HCT116 (cell line): ENCODE results near the gene PYGB. TPM values are rescaled to one million over a fixed set of nuclear protein-coding genes. Genes with fewer than 3 reads are reported as not detected.

Source experiments
- ATAC-seq: fragments of 200-7000 bp; cut with Tn5 transposase; 2 replicates; pipeline ENCODE4 v1.9.1; 2020; ENCODE audit warnings: mild to moderate bottlenecking, moderate library complexity
- BruUV-seq: library from RNA; stranded (reverse); fragments of 400-500 nt; replicated peaks from 2 replicates; lab custom pipeline; 2021; lab: Mats Ljungman, UMichigan
- CTCF ChIA-PET: fragments of 300-600 bp; sonication (Branson Sonifier 250); formaldehyde crosslinking; loops from one replicate; lab custom pipeline; 2021; ENCODE audit warnings: antibody characterized with exemption; lab: Charles Lee
- POLR2A ChIA-PET: fragments of 300-600, 350-600 bp; sonication (Branson Sonifier 250); formaldehyde crosslinking; loops from one replicate; lab custom pipeline; 2021; ENCODE audit warnings: antibody characterized with exemption; lab: Charles Lee
- RAD21 ChIA-PET, 2 experiments: fragments of 300-600 bp; sonication (Branson Sonifier 250); formaldehyde crosslinking; loops; one replicate each; lab custom pipeline; 2023; ENCODE audit warnings: low total read pairs in 2 of 2; ENCODE audit not compliant: uncharacterized antibody in 2 of 2, unreplicated experiment in 2 of 2, low non-redundant PET in 1 of 2; lab: Charles Lee
- DNase-seq: peaks from one replicate; pipeline ENCODE4 v3.0.0-alpha.2; 2010; ENCODE audit warnings: low read depth, low spot score
- H2AFZ ChIP-seq: fragments of 200-600 bp; shearing (Covaris generic), sonication (generic); 2 replicates; pipeline ENCODE4 v1.6.1; 2017; ENCODE audit warnings: low read depth, mixed run types, mixed read lengths, antibody characterized with exemption, low read length; ENCODE audit not compliant: poor library complexity, severe bottlenecking
- H3K27ac ChIP-seq: 2 replicates; pipeline ENCODE4 v1.5.1; 2012; ENCODE audit warnings: low read depth, low read length
- H3K27me3 ChIP-seq: fragments of 200-600 bp; sonication (generic); 2 replicates; pipeline ENCODE4 v1.6.1; 2016; ENCODE audit warnings: mixed run types, low read length, mixed read lengths; ENCODE audit not compliant: insufficient read depth
- H3K36me3 ChIP-seq, 2 experiments: fragments of 200-500 bp in 1 of 2; fragments of 200-600 bp in 1 of 2; sonication (Bioruptor generic) in 1 of 2; sonication (generic) in 1 of 2; 2 replicates each; pipeline versions ENCODE4 v1.5.1 to v1.6.1; 2014 to 2016; ENCODE audit warnings: low read length in 2 of 2, inconsistent platforms in 1 of 2, mixed read lengths in 1 of 2, mixed run types in 1 of 2; ENCODE audit not compliant: insufficient read depth in 2 of 2, control insufficient read depth in 1 of 2
- H3K4me1 ChIP-seq, 2 experiments: fragments of 200-600 bp in 1 of 2; sonication (generic) in 1 of 2; 2 replicates each; pipeline versions ENCODE4 v1.5.1 to v1.6.1; 2012 to 2017; ENCODE audit warnings: low read length in 2 of 2, inconsistent platforms in 1 of 2, mild to moderate bottlenecking in 1 of 2, mixed read lengths in 1 of 2, mixed run types in 1 of 2, moderate library complexity in 1 of 2; ENCODE audit not compliant: insufficient read depth in 2 of 2, control insufficient read depth in 1 of 2
- H3K4me2 ChIP-seq: fragments of 200-600 bp; sonication (generic); 2 replicates; pipeline ENCODE4 v1.6.1; 2017; ENCODE audit warnings: mixed run types, low read length, mixed read lengths
- H3K4me3 ChIP-seq, 2 experiments: fragments of 200-600 bp in 1 of 2; sonication (generic) in 1 of 2; replicated peaks in 1 of 2; 2 replicates each; pipeline ENCODE4 v1.5.1; 2011 to 2016; ENCODE audit warnings: low read length in 2 of 2, control low read depth in 1 of 2, low read depth in 1 of 2, mild to moderate bottlenecking in 1 of 2, mixed read lengths in 1 of 2, mixed run types in 1 of 2
- H3K79me2 ChIP-seq: fragments of 200-600 bp; sonication (generic); 2 replicates; pipeline ENCODE4 v1.6.1; 2017; ENCODE audit warnings: mild to moderate bottlenecking, mixed run types, low read length, moderate library complexity, mixed read lengths; ENCODE audit not compliant: insufficient read depth
- H3K9ac ChIP-seq: fragments of 200-600 bp; sonication (generic); 2 replicates; pipeline ENCODE4 v1.6.1; 2016; ENCODE audit warnings: low read length, mixed read lengths
- H3K9me2 ChIP-seq: fragments of 200-600 bp; sonication (generic), shearing (Covaris generic); 2 replicates; pipeline ENCODE4 v1.6.1; 2017; ENCODE audit warnings: mixed run types, mild to moderate bottlenecking, moderate library complexity; ENCODE audit not compliant: insufficient read depth
- H3K9me3 ChIP-seq, 2 experiments: fragments of 200-500 bp in 1 of 2; fragments of 200-600 bp in 1 of 2; sonication (Bioruptor generic) in 1 of 2; sonication (generic) in 1 of 2; 2 replicates each; pipeline ENCODE4 v1.6.1; 2014 to 2017; ENCODE audit warnings: low read length in 2 of 2, mixed read lengths in 2 of 2, inconsistent platforms in 1 of 2, low read depth in 1 of 2, mild to moderate bottlenecking in 1 of 2, mixed run types in 1 of 2, moderate library complexity in 1 of 2; ENCODE audit not compliant: control insufficient read depth in 1 of 2, insufficient read depth in 1 of 2
- H4K20me1 ChIP-seq: fragments of 200-600 bp; sonication (generic), shearing (Covaris generic); 2 replicates; pipeline ENCODE4 v1.6.1; 2017; ENCODE audit warnings: mixed run types, mild to moderate bottlenecking, moderate library complexity; ENCODE audit not compliant: insufficient read depth
- CBX3 ChIP-seq: IDR thresholded peaks from 2 replicates; pipeline ENCODE4 v1.6.1; 2012; ENCODE audit warnings: low read depth
- CEBPB ChIP-seq: IDR thresholded peaks from 2 replicates; pipeline ENCODE4 v1.6.1; 2012; ENCODE audit warnings: low read depth
- EGR1 ChIP-seq: IDR thresholded peaks from 2 replicates; pipeline ENCODE4 v1.6.1; 2012; ENCODE audit warnings: low read depth
- ELF1 ChIP-seq: IDR thresholded peaks from 2 replicates; pipeline ENCODE4 v1.6.1; 2012; ENCODE audit warnings: low read depth, borderline replicate concordance
- EZH2 ChIP-seq: fragments of 200-600 bp; sonication (generic); IDR thresholded peaks from 2 replicates; pipeline ENCODE4 v1.6.1; 2017; ENCODE audit warnings: antibody characterized with exemption, mixed run types
- EZH2phosphoT487 ChIP-seq: fragments of 200-600 bp; IDR thresholded peaks from 2 replicates; pipeline ENCODE4 v1.6.1; 2018; ENCODE audit warnings: antibody characterized with exemption, borderline replicate concordance
- JUND ChIP-seq: IDR thresholded peaks from 2 replicates; pipeline ENCODE4 v1.6.1; 2012
- MAX ChIP-seq: IDR thresholded peaks from 2 replicates; pipeline ENCODE4 v1.6.1; 2012
- POLR2A ChIP-seq: IDR thresholded peaks from 2 replicates; pipeline ENCODE4 v1.7.0; 2011; ENCODE audit warnings: borderline replicate concordance; ENCODE audit not compliant: insufficient read depth, insufficient read length; ENCODE audit errors: extremely low read depth
- RAD21 ChIP-seq: IDR thresholded peaks from 2 replicates; pipeline ENCODE4 v1.6.1; 2012; ENCODE audit warnings: low read depth, mild to moderate bottlenecking
- SP1 ChIP-seq: IDR thresholded peaks from 2 replicates; pipeline ENCODE4 v1.6.1; 2012; ENCODE audit warnings: low read depth
- SRF ChIP-seq: IDR thresholded peaks from 2 replicates; pipeline ENCODE4 v1.6.1; 2012; ENCODE audit warnings: low read depth
- TCF7L2 ChIP-seq: IDR thresholded peaks from 2 replicates; pipeline ENCODE4 v1.7.0; 2011; ENCODE audit warnings: borderline replicate concordance, inconsistent platforms; ENCODE audit not compliant: insufficient read depth, insufficient read length; ENCODE audit errors: extremely low read depth
- ZBTB33 ChIP-seq: IDR thresholded peaks from 2 replicates; pipeline ENCODE4 v1.6.1; 2011; ENCODE audit warnings: mild to moderate bottlenecking, low read length, moderate library complexity; ENCODE audit not compliant: insufficient replicate concordance; ENCODE audit errors: extremely low read depth
- ZFX ChIP-seq: fragments of 450-650 bp; IDR thresholded peaks from 2 replicates; pipeline ENCODE4 v1.6.1; 2017
- ZNF274 ChIP-seq: fragments of 200-500 bp; sonication (Bioruptor generic); IDR thresholded peaks from 2 replicates; pipeline ENCODE4 v1.6.1; 2014; ENCODE audit warnings: mild to moderate bottlenecking, low read depth, low read length, inconsistent platforms
- intact Hi-C: fragments of 100-400 bp; cut with micrococcal nuclease; formaldehyde crosslinking; loops from 2 replicates; pipeline ENCODE4 v1.10.0; 2022
- total RNA-seq: library from RNA; stranded (reverse); gene quantifications from one replicate; pipeline ENCODE4 v1.2.1, GENCODE V29; 2021; ENCODE audit not compliant: unreplicated experiment
- TF ChIP-seq, protein P1 (sequence below): IDR thresholded peaks from 2 replicates; pipeline ENCODE4 v1.6.1; 2012; ENCODE audit warnings: low read depth
- TF ChIP-seq, protein P2 (sequence below), 3 experiments: fragments of 200-600 bp in 1 of 3; sonication (generic) in 1 of 3; IDR thresholded peaks in 2 of 3; conservative IDR thresholded peaks in 1 of 3; 2 replicates each; pipeline ENCODE4 v1.5.1; 2012 to 2017; ENCODE audit warnings: low read depth in 2 of 3, low read length in 2 of 3, antibody characterized with exemption in 1 of 3, borderline replicate concordance in 1 of 3, control low read depth in 1 of 3, mild to moderate bottlenecking in 1 of 3, mixed read lengths in 1 of 3, mixed run types in 1 of 3, moderate library complexity in 1 of 3; ENCODE audit not compliant: insufficient read depth in 1 of 3

The PYGB gene
- total RNA-seq, 1 experiment from 2014 or later = 87.8 TPM

DNA sequence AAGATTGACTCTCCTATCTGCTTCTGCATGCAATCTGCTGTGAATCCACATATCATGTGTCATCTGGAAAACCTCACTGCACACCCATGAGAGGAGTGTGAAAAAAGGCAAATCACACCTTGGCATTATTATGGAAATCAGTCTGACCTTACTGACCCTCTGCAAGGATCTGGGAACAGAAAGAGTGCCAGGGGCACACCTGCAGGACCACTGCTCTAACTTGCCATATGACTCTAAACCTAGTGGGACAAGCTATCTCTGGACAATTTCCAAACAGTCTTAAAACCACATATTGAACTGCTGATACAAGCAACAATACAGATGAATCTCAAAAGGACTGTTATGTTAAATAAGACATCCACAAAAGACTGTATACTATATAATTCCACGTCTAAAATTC, 92.5 kb downstream of the PYGB start:
- intact Hi-C loops = no loop called here
- H3K79me2 ChIP-seq = peaks cover 18% of the 10 kb centered on the region
- RAD21 ChIA-PET = no interaction called here
- H3K9me3 ChIP-seq = no peaks in the 10 kb centered on the region
- H3K36me3 ChIP-seq = no peaks in the 10 kb centered on the region
- POLR2A ChIA-PET = no interaction called here
- H3K4me2 ChIP-seq = no peak overlapping the region
- H3K9me2 ChIP-seq = no peaks in the 10 kb centered on the region
- no peak for DNase-seq
- H3K4me1 ChIP-seq = no peaks in the 10 kb centered on the region
- H3K4me3 ChIP-seq = no peak overlapping the region
- no peaks in the 10 kb centered on the region for H4K20me1 ChIP-seq
- CTCF ChIA-PET = no interaction called here
- no peak overlapping the region for H3K27ac ChIP-seq
- H3K27me3 ChIP-seq = no peaks in the 10 kb centered on the region
- no peak for ATAC-seq
- no TSS peak for BruUV-seq
- no peak for TF ChIP-seq EGR1
- TF ChIP-seq SP1 = no peak
- no peak for TF ChIP-seq ZBTB33
- no peak for TF ChIP-seq ZNF274
- TF ChIP-seq, protein P1, sequence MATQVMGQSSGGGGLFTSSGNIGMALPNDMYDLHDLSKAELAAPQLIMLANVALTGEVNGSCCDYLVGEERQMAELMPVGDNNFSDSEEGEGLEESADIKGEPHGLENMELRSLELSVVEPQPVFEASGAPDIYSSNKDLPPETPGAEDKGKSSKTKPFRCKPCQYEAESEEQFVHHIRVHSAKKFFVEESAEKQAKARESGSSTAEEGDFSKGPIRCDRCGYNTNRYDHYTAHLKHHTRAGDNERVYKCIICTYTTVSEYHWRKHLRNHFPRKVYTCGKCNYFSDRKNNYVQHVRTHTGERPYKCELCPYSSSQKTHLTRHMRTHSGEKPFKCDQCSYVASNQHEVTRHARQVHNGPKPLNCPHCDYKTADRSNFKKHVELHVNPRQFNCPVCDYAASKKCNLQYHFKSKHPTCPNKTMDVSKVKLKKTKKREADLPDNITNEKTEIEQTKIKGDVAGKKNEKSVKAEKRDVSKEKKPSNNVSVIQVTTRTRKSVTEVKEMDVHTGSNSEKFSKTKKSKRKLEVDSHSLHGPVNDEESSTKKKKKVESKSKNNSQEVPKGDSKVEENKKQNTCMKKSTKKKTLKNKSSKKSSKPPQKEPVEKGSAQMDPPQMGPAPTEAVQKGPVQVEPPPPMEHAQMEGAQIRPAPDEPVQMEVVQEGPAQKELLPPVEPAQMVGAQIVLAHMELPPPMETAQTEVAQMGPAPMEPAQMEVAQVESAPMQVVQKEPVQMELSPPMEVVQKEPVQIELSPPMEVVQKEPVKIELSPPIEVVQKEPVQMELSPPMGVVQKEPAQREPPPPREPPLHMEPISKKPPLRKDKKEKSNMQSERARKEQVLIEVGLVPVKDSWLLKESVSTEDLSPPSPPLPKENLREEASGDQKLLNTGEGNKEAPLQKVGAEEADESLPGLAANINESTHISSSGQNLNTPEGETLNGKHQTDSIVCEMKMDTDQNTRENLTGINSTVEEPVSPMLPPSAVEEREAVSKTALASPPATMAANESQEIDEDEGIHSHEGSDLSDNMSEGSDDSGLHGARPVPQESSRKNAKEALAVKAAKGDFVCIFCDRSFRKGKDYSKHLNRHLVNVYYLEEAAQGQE = no peak
- no peak for TF ChIP-seq JUND
- no peak for TF ChIP-seq ELF1
- TF ChIP-seq EZH2phosphoT487 = no peak
- no peak for TF ChIP-seq POLR2A
- no peak for TF ChIP-seq TCF7L2
- no peak for TF ChIP-seq RAD21
- TF ChIP-seq MAX = no peak
- no peak for TF ChIP-seq CBX3
- TF ChIP-seq EZH2 = no peak
- no peak for TF ChIP-seq ZFX
- TF ChIP-seq, protein P2, sequence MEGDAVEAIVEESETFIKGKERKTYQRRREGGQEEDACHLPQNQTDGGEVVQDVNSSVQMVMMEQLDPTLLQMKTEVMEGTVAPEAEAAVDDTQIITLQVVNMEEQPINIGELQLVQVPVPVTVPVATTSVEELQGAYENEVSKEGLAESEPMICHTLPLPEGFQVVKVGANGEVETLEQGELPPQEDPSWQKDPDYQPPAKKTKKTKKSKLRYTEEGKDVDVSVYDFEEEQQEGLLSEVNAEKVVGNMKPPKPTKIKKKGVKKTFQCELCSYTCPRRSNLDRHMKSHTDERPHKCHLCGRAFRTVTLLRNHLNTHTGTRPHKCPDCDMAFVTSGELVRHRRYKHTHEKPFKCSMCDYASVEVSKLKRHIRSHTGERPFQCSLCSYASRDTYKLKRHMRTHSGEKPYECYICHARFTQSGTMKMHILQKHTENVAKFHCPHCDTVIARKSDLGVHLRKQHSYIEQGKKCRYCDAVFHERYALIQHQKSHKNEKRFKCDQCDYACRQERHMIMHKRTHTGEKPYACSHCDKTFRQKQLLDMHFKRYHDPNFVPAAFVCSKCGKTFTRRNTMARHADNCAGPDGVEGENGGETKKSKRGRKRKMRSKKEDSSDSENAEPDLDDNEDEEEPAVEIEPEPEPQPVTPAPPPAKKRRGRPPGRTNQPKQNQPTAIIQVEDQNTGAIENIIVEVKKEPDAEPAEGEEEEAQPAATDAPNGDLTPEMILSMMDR (IDR thresholded peaks at IDR 0.05 in 2 of 3, conservative IDR thresholded peaks at IDR 0.05 in 1 of 3; ENCODE audit: borderline replicate concordance in 1 of 3, insufficient read depth in 1 of 3, low read depth in 2 of 3, low read length in 2 of 3) = no peak
- TF ChIP-seq CEBPB = no peak
- no peak for TF ChIP-seq SRF
- no peak overlapping the region for H3K9ac ChIP-seq
- H2AFZ ChIP-seq = no peak overlapping the region
